Camera-type eye (tissue), 1 donor: ENCODE data around the gene ZNF322. TPM values are rescaled to one million over a fixed set of nuclear protein-coding genes. Genes with fewer than 3 reads are reported as not detected.

ENCODE experiments used
- total RNA-seq: library from RNA; depleted of rRNA; stranded (reverse); fragments of >200 nt; gene quantifications from one replicate; pipeline ENCODE4 v1.2.3, GENCODE V29; 2014

Gene ZNF322
- total RNA-seq = 34.5 TPM

GRCh38 chr6:26659042-26659999 is at the start of gene ZNF322:
TSS of gene ZNF322 (minus strand) at chr6:26659746. CDS start at chr6:26638553, 21,193 bp downstream.

GRCh38 chr6:26596579-26597388 is 62.8 kb downstream of the ZNF322 start, which contains the start of gene ABT1:
TSS of gene ABT1 (plus strand) at chr6:26596953. CDS start at chr6:26596983, 30 bp downstream.

Other genes with a start within 250 kb of the ZNF322 start
- 14.1 TPM for gene BTN3A3, start 219.2 kb downstream of the ZNF322 start, total RNA-seq
- 15.9 TPM for gene BTN2A1, start 201.8 kb downstream of the ZNF322 start, total RNA-seq
- gene BTN1A1, start 159.4 kb downstream of the ZNF322 start, total RNA-seq = not detected
- gene HMGN4, start 121.4 kb downstream of the ZNF322 start, total RNA-seq = 51.3 TPM
- 13.3 TPM for gene ABT1, start 62.8 kb downstream of the ZNF322 start, total RNA-seq